Keratinocyte (primary cell): ENCODE measurements around the gene ZFAND5. TPM values are rescaled to one million over a fixed set of nuclear protein-coding genes. Genes with fewer than 3 reads are reported as not detected.
A peak's percentile ranks its signal among the peaks of the same experiment; 100 is the strongest.

Experiments
- DNase-seq: peaks from one replicate; pipeline ENCODE4 v3.0.0-alpha.2; 2011; ENCODE audit warnings: low read depth, missing footprints, low spot score
- FAIRE-seq: peaks from 2 replicates; lab custom pipeline; 2011; peaks lifted over from hg19 to GRCh38; lab: Jason Lieb, UNC
- H2AFZ ChIP-seq: 2 replicates; pipeline ENCODE4 v1.6.0; 2012; ENCODE audit warnings: low read length, control low read depth, inconsistent platforms; ENCODE audit not compliant: control insufficient read depth
- H3K27ac ChIP-seq: 2 replicates; pipeline ENCODE4 v1.5.1; 2011; ENCODE audit warnings: low read length; ENCODE audit not compliant: control insufficient read depth, insufficient read depth
- H3K27me3 ChIP-seq: 3 replicates; pipeline ENCODE4 v1.6.0; 2011; ENCODE audit warnings: low read length; ENCODE audit not compliant: control insufficient read depth, insufficient read depth; ENCODE audit errors: extremely low read depth
- H3K36me3 ChIP-seq, 2 experiments: 2 replicates in 1 of 2; 3 replicates in 1 of 2; pipeline ENCODE4 v1.5.1; 2011; ENCODE audit warnings: low read length in 2 of 2, mild to moderate bottlenecking in 1 of 2; ENCODE audit not compliant: control insufficient read depth in 2 of 2, insufficient read depth in 2 of 2; ENCODE audit errors: extremely low read depth in 1 of 2
- H3K4me1 ChIP-seq: 3 replicates; pipeline ENCODE4 v1.5.1; 2011; ENCODE audit warnings: low read length; ENCODE audit not compliant: control insufficient read depth, insufficient read depth; ENCODE audit errors: extremely low read depth
- H3K4me2 ChIP-seq: 3 replicates; pipeline ENCODE4 v1.6.0; 2011; ENCODE audit warnings: low read depth, low read length; ENCODE audit not compliant: control insufficient read depth, insufficient read depth; ENCODE audit errors: extremely low read depth
- H3K4me3 ChIP-seq, 3 experiments: fragments of 200-600 bp in 1 of 3; sonication (generic) in 1 of 3; 2 replicates in 2 of 3; 3 replicates in 1 of 3; pipeline ENCODE4 v1.5.1; 2011 to 2016; ENCODE audit warnings: low read length in 3 of 3, mild to moderate bottlenecking in 3 of 3, control low read depth in 2 of 3, inconsistent platforms in 1 of 3, low read depth in 1 of 3, mixed read lengths in 1 of 3, mixed run types in 1 of 3, moderate library complexity in 1 of 3; ENCODE audit not compliant: control insufficient read depth in 2 of 3, insufficient read depth in 2 of 3; ENCODE audit errors: extremely low read depth in 1 of 3
- H3K79me2 ChIP-seq: 2 replicates; pipeline ENCODE4 v1.6.0; 2012; ENCODE audit warnings: low read length; ENCODE audit not compliant: control insufficient read depth, insufficient read depth
- H3K9ac ChIP-seq: 3 replicates; pipeline ENCODE4 v1.6.0; 2011; ENCODE audit warnings: low read length; ENCODE audit not compliant: control insufficient read depth, insufficient read depth; ENCODE audit errors: extremely low read depth
- H3K9me1 ChIP-seq: 3 replicates; pipeline ENCODE4 v1.6.0; 2011; ENCODE audit warnings: low read length; ENCODE audit not compliant: control insufficient read depth, insufficient read depth; ENCODE audit errors: extremely low read depth
- H3K9me3 ChIP-seq: 2 replicates; pipeline ENCODE4 v1.5.1; 2012; ENCODE audit warnings: low read depth, low read length; ENCODE audit not compliant: control insufficient read depth
- H4K20me1 ChIP-seq: 3 replicates; pipeline ENCODE4 v1.6.0; 2011; ENCODE audit warnings: low read length; ENCODE audit not compliant: control insufficient read depth, insufficient read depth; ENCODE audit errors: extremely low read depth
- EZH2 ChIP-seq: IDR thresholded peaks from one replicate; pipeline ENCODE4 v1.6.1; 2012; ENCODE audit warnings: inconsistent platforms, mild to moderate bottlenecking, low read length, moderate library complexity
- dilution Hi-C: fragments of 300-500 bp; cut with MboI; formaldehyde crosslinking; loops from one replicate; pipeline ENCODE4 v1.7.0; 2020; ENCODE audit warnings: low sequenced_read_pairs; ENCODE audit not compliant: extremely low pct_ligation_motif_present
- polyA plus RNA-seq, 5 experiments: library from polyadenylated mRNA; depleted of rRNA in 3 of 5; stranded (reverse) in 3 of 5; stranded (forward) in 1 of 5; unstranded in 1 of 5; fragments of >200 nt; gene quantifications; 1 replicate in 1 of 5; 2 replicates in 3 of 5; 3 replicates in 1 of 5; pipeline versions ENCODE4 v1.2.1 to v1.2.3, GENCODE V29; 2011 to 2012; ENCODE audit warnings: missing spikeins in 2 of 5, low read depth in 1 of 5, low replicate concordance in 1 of 5
- TF ChIP-seq, protein P1 (sequence below), 3 experiments: IDR thresholded peaks in 1 of 3; conservative IDR thresholded peaks in 1 of 3; optimal IDR thresholded peaks in 1 of 3; 2 replicates in 2 of 3; 3 replicates in 1 of 3; pipeline versions ENCODE3 to v1.5.1; 2011; ENCODE audit warnings: low read length in 3 of 3, mild to moderate bottlenecking in 3 of 3, moderate library complexity in 2 of 3, control low read depth in 1 of 3, inconsistent platforms in 1 of 3; ENCODE audit not compliant: insufficient read depth in 2 of 3; ENCODE audit errors: extremely low read depth in 1 of 3

ZFAND5 gene
- polyA plus RNA-seq, 1 donor (not counting 4 experiments of a cell fraction or from before 2014, with no cell fraction given): 67.9 TPM

- no peak overlapping the region for H3K9ac ChIP-seq
- H3K4me2 ChIP-seq: peak overlapping the region; percentile 99
These were observed 3.8 kb downstream of the ZFAND5 start for GRCh38 chr9:72361217-72361616.

DNA sequence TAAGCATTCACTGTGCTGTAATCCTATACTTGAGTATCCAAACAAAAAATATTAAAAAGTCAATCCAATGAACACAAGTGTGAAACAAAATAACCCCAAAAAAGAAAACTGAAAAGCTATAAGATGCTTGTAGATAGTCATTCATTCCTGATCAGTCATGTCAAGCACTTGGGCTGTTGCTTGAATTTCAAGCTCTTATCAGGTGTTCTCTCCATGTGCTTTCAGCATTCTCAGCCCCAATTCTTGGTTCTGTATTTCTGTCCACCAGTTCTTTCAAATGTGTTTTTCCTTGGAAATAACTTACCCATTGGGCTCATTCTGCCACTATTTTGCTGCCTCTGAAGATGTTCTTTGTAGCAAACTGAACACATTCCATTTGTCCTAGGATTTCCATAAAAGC, 4.7 kb downstream of the ZFAND5 start:
- Histone ChIP-seq H3K79me2 (peaks cover 87% of the 10 kb centered on the region), H2AFZ (no peak overlapping the region), H3K4me3 (no peak overlapping the region), H3K9me1 (no peaks in the 10 kb centered on the region), H4K20me1 (peaks cover 26% of the 10 kb centered on the region), H3K9me3 (no peaks in the 10 kb centered on the region), H3K27ac (no peak overlapping the region), H3K4me2 (no peak overlapping the region), H3K9ac (no peak overlapping the region), H3K27me3 (no peaks in the 10 kb centered on the region), H3K36me3 (peaks cover 23 to 25% of the 10 kb centered on the region in 2 experiments), H3K4me1 (peaks cover 20% of the 10 kb centered on the region)
- TF ChIP-seq, protein P1, sequence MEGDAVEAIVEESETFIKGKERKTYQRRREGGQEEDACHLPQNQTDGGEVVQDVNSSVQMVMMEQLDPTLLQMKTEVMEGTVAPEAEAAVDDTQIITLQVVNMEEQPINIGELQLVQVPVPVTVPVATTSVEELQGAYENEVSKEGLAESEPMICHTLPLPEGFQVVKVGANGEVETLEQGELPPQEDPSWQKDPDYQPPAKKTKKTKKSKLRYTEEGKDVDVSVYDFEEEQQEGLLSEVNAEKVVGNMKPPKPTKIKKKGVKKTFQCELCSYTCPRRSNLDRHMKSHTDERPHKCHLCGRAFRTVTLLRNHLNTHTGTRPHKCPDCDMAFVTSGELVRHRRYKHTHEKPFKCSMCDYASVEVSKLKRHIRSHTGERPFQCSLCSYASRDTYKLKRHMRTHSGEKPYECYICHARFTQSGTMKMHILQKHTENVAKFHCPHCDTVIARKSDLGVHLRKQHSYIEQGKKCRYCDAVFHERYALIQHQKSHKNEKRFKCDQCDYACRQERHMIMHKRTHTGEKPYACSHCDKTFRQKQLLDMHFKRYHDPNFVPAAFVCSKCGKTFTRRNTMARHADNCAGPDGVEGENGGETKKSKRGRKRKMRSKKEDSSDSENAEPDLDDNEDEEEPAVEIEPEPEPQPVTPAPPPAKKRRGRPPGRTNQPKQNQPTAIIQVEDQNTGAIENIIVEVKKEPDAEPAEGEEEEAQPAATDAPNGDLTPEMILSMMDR (optimal IDR thresholded peaks at IDR 0.05 in 1 of 3, IDR thresholded peaks at IDR 0.05 in 1 of 3, conservative IDR thresholded peaks at IDR 0.05 in 1 of 3; ENCODE audit: extremely low read depth in 1 of 3, insufficient read depth in 2 of 3, low read length in 3 of 3): no peak
- TF ChIP-seq EZH2: no peak
- DNase-seq: no peak
- dilution Hi-C loops: loop anchor here (25.0 kb wide), 1 partner anchor 227 kb away; no protein-coding TSS in a partner anchor
- FAIRE-seq: no peak

More at GRCh38 chr9:72361217-72361616, 3.8 kb downstream of the ZFAND5 start:
- Histone ChIP-seq H3K27ac (peak overlapping the region; percentile 96), H3K4me3 (peak overlapping the region in 2 of 3 experiments; percentile 11 to 86), H3K9me3 (no peaks in the 10 kb centered on the region), H3K27me3 (no peaks in the 10 kb centered on the region), H3K9me1 (no peaks in the 10 kb centered on the region), H3K36me3 (peaks cover 17 to 22% of the 10 kb centered on the region in 2 experiments), H2AFZ (no peak overlapping the region), H4K20me1 (peaks cover 26% of the 10 kb centered on the region), H3K79me2 (peaks cover 83% of the 10 kb centered on the region), H3K4me1 (peaks cover 27% of the 10 kb centered on the region)
- TF ChIP-seq EZH2: no peak
- TF ChIP-seq, protein P1 (optimal IDR thresholded peaks at IDR 0.05 in 1 of 3, IDR thresholded peaks at IDR 0.05 in 1 of 3, conservative IDR thresholded peaks at IDR 0.05 in 1 of 3; ENCODE audit: extremely low read depth in 1 of 3, insufficient read depth in 2 of 3, low read length in 3 of 3): no peak
- DNase-seq (no peak), FAIRE-seq (no peak)
- dilution Hi-C loops: loop anchor here (25.0 kb wide), 1 partner anchor 226 kb away; no protein-coding TSS in a partner anchor
